Breast epithelium (tissue), 3 donors: ENCODE data around the gene CATSPER3.

Experiments
- CTCF ChIP-seq, 3 donors: fragments of 450-650 bp; IDR thresholded peaks; one replicate each; pipeline ENCODE4 v1.5.1; 2016 to 2017; ENCODE audit warnings: antibody characterized with exemption in 3 of 3, mild to moderate bottlenecking in 3 of 3, moderate library complexity in 3 of 3
- POLR2AphosphoS5 ChIP-seq, 3 donors: sonication (generic); formaldehyde crosslinking; IDR thresholded peaks; one replicate each; pipeline ENCODE4 v1.6.1; 2017; ENCODE audit warnings: antibody characterized with exemption in 3 of 3

GRCh38 chr5:135061001-135061400, 93.3 kb downstream of the CATSPER3 start:
- TF ChIP-seq CTCF (IDR thresholded peaks at IDR 0.05) (no peak), POLR2AphosphoS5 (IDR thresholded peaks at IDR 0.05) (no peak)
